ENCODE measurements around the gene AQP3.
"Not testable (repeated sequence)": the region's sequence is repeated elsewhere in the genome, so short reads cannot be mapped to it uniquely, and the experiment has no call there.

The AQP3 gene

GRCh38 chr9:33425128-33425533, 22.3 kb downstream of the AQP3 start:
- H3K4me3 ChIP-seq (ENCODE audit: low read length) = no peak overlapping the region
- no peak for TF ChIP-seq CTCF (conservative IDR thresholded peaks at IDR 0.05; ENCODE audit: low read depth, low read length)
- no peak for DNase-seq (ENCODE audit: low read depth)

- H3K4me3 ChIP-seq (ENCODE audit: low read length); DNase-seq (ENCODE audit: low read depth): not testable (repeated sequence)
These were observed 22.9 kb downstream of the AQP3 start for GRCh38 chr9:33424492-33424891.

- not testable (repeated sequence) for DNase-seq (ENCODE audit: low read depth)
These were observed 23.4 kb downstream of the AQP3 start for GRCh38 chr9:33424043-33424442.

GRCh38 chr9:33419708-33420303, 27.6 kb downstream of the AQP3 start:
- TF ChIP-seq CTCF (conservative IDR thresholded peaks at IDR 0.05; ENCODE audit: low read depth, low read length) = no peak
- no peak for DNase-seq (ENCODE audit: low read depth)

More at GRCh38 chr9:33424043-33424442, 23.4 kb downstream of the AQP3 start:
- not testable (repeated sequence) for H3K4me3 ChIP-seq (ENCODE audit: low read length)

GRCh38 chr9:33418090-33418489, 29.3 kb downstream of the AQP3 start:
- DNase-seq (ENCODE audit: low read depth) = no peak
- no peak for TF ChIP-seq CTCF (conservative IDR thresholded peaks at IDR 0.05; ENCODE audit: low read depth, low read length)
- H3K4me3 ChIP-seq (ENCODE audit: low read length) = no peak overlapping the region

More at GRCh38 chr9:33419708-33420303, 27.6 kb downstream of the AQP3 start:
- H3K4me3 ChIP-seq (ENCODE audit: low read length) = no peak overlapping the region

- no peak for TF ChIP-seq CTCF (conservative IDR thresholded peaks at IDR 0.05; ENCODE audit: low read depth, low read length)
- no peak for DNase-seq (ENCODE audit: low read depth)
- no peak overlapping the region for H3K4me3 ChIP-seq (ENCODE audit: low read length)
These were observed 30.4 kb downstream of the AQP3 start for GRCh38 chr9:33416996-33417395.

GRCh38 chr9:33415501-33416038, 31.8 kb downstream of the AQP3 start:
- TF ChIP-seq CTCF (conservative IDR thresholded peaks at IDR 0.05; ENCODE audit: low read depth, low read length) = peak; percentile 87
- no peak overlapping the region for H3K4me3 ChIP-seq (ENCODE audit: low read length)
- DNase-seq (ENCODE audit: low read depth) = peak; percentile 8

GRCh38 chr9:33414889-33415500, 32.4 kb downstream of the AQP3 start:
- H3K4me3 ChIP-seq (ENCODE audit: low read length) = no peak overlapping the region
- no peak for TF ChIP-seq CTCF (conservative IDR thresholded peaks at IDR 0.05; ENCODE audit: low read depth, low read length)
- DNase-seq (ENCODE audit: low read depth) = no peak

Data from retinal pigment epithelial cell (primary cell).